Measurements from ENCODE around the gene ZNF804A. TPM values are rescaled to one million over a fixed set of nuclear protein-coding genes. Genes with fewer than 3 reads are reported as not detected.

Gene ZNF804A
- total RNA-seq, 2 experiments from 2014 or later = not detected

DNA sequence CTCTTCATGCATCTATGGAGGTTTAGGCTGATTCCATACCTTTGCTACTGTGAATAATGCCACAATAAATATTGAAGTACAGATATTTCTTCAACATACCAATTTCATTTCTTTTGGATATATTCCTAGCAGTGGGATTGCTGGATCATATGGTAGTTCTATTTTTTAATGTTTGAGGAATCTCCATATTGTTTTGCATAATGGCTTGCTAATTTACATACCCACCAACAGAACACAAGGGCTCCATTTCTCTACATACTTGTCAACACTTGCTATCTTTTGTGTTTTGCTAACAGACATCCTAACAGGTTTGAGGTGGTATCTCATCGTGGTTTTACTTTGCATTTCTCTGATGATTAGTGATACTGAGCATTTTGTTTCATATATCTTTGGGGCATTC, 253.2 kb downstream of the ZNF804A start:
- Histone ChIP-seq H3K9me3 (ENCODE audit: control insufficient read depth in 1 of 2, insufficient read depth in 1 of 2, low read length in 2 of 2) (peaks cover 0 to 4% of the 10 kb centered on the region in 2 experiments), H3K4me3 (ENCODE audit: low read length) (no peak overlapping the region), H3K4me1 (ENCODE audit: insufficient read depth, low read length) (no peaks in the 10 kb centered on the region), H3K27me3 (ENCODE audit: control insufficient read depth in 1 of 2, insufficient read depth in 2 of 2, low read length in 2 of 2) (no peaks in the 10 kb centered on the region), H3K36me3 (ENCODE audit: insufficient read depth, low read length) (no peaks in the 10 kb centered on the region), H3K27ac (ENCODE audit: low read depth in 1 of 2, low read length in 2 of 2) (no peak overlapping the region)
- Mint-ChIP-seq H3K27ac (no peak overlapping the region), H3K36me3 (ENCODE audit: low read depth) (no peaks in the 10 kb centered on the region), H3K4me1 (ENCODE audit: low read depth) (no peaks in the 10 kb centered on the region), H3K27me3 (no peaks in the 10 kb centered on the region), H3K9me3 (peaks cover 11% of the 10 kb centered on the region), H3K4me3 (no peak overlapping the region)
- ChIA-PET CTCF (no interaction called here), POLR2A (no interaction called here)
- TF ChIP-seq, protein P1, sequence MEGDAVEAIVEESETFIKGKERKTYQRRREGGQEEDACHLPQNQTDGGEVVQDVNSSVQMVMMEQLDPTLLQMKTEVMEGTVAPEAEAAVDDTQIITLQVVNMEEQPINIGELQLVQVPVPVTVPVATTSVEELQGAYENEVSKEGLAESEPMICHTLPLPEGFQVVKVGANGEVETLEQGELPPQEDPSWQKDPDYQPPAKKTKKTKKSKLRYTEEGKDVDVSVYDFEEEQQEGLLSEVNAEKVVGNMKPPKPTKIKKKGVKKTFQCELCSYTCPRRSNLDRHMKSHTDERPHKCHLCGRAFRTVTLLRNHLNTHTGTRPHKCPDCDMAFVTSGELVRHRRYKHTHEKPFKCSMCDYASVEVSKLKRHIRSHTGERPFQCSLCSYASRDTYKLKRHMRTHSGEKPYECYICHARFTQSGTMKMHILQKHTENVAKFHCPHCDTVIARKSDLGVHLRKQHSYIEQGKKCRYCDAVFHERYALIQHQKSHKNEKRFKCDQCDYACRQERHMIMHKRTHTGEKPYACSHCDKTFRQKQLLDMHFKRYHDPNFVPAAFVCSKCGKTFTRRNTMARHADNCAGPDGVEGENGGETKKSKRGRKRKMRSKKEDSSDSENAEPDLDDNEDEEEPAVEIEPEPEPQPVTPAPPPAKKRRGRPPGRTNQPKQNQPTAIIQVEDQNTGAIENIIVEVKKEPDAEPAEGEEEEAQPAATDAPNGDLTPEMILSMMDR (IDR thresholded peaks at IDR 0.05) = no peak
- intact Hi-C loops (cut with DNase I, micrococcal nuclease) = no loop called here
- ATAC-seq (ENCODE audit: poor library complexity) (no peak), DNase-seq (no peak)

DNA sequence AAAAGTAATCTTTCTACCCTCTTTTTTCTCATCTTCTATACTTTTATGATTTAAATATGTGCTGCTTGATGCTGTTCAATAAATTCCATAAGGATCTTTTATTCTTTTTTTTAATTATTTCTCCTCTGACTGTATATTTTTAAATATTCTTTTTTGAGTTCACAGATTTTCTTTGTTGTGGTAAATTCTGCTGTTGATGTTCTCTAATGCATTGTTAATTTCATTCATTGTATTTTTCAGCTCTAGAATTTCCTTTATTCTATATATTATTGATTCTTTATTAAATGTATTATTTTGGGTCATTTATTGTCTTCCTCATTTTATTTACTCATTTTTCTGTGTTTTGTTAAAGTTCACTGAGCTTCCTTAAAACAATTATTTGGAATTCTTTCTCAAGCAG, 260.9 kb downstream of the ZNF804A start:
- no peak overlapping the region for H3K27ac Mint-ChIP-seq
- POLR2A ChIA-PET = no interaction called here
- H3K4me3 Mint-ChIP-seq = no peak overlapping the region
- no peaks in the 10 kb centered on the region for H3K4me1 ChIP-seq (ENCODE audit: insufficient read depth, low read length)
- no peaks in the 10 kb centered on the region for H3K36me3 Mint-ChIP-seq (ENCODE audit: low read depth)
- DNase-seq = no peak
- ATAC-seq (ENCODE audit: poor library complexity) = no peak
- TF ChIP-seq, protein P1 (IDR thresholded peaks at IDR 0.05) = no peak
- H3K4me3 ChIP-seq (ENCODE audit: low read length) = no peak overlapping the region
- H3K9me3 Mint-ChIP-seq = peaks cover 9% of the 10 kb centered on the region
- H3K27me3 Mint-ChIP-seq = no peaks in the 10 kb centered on the region
- peaks cover 16 to 26% of the 10 kb centered on the region in 2 experiments for H3K9me3 ChIP-seq (ENCODE audit: control insufficient read depth in 1 of 2, insufficient read depth in 1 of 2, low read length in 2 of 2)
- H3K27ac ChIP-seq (ENCODE audit: low read depth in 1 of 2, low read length in 2 of 2) = no peak overlapping the region
- CTCF ChIA-PET = no interaction called here
- intact Hi-C loops (cut with DNase I, micrococcal nuclease) = no loop called here
- H3K4me1 Mint-ChIP-seq (ENCODE audit: low read depth) = no peaks in the 10 kb centered on the region
- no peaks in the 10 kb centered on the region for H3K36me3 ChIP-seq (ENCODE audit: insufficient read depth, low read length)
- H3K27me3 ChIP-seq (ENCODE audit: control insufficient read depth in 1 of 2, insufficient read depth in 2 of 2, low read length in 2 of 2) = no peaks in the 10 kb centered on the region

DNA sequence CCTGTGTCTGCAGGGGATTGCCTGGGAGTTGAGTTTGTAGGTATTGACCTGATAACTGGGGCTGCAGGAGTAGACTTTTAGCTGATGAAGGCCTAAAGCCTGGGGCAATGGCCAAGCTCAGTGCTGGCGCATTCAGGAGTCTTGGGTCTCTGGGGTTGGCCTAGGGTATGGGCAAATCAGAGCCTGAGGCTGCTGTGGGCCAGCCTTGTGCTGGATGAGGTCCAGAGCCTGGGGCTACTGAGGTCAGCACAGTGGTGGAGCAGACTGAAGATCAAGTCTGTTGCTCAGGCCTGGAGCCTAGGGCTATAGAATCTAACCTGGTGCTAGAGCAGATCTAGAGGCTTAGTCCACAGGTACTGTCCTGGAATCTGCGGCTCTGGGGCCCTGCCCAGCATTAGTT, 262.4 kb downstream of the ZNF804A start:
- H3K9me3 ChIP-seq (ENCODE audit: control insufficient read depth in 1 of 2, insufficient read depth in 1 of 2, low read length in 2 of 2) = peaks cover 21 to 24% of the 10 kb centered on the region in 2 experiments
- no peak overlapping the region for H3K4me3 Mint-ChIP-seq
- DNase-seq (no peak), ATAC-seq (ENCODE audit: poor library complexity) (no peak)
- H3K4me1 Mint-ChIP-seq (ENCODE audit: low read depth) = no peaks in the 10 kb centered on the region
- H3K27ac Mint-ChIP-seq = no peak overlapping the region
- no peak overlapping the region for H3K27ac ChIP-seq (ENCODE audit: low read depth in 1 of 2, low read length in 2 of 2)
- no peaks in the 10 kb centered on the region for H3K27me3 Mint-ChIP-seq
- peaks cover 9% of the 10 kb centered on the region for H3K9me3 Mint-ChIP-seq
- intact Hi-C loops (cut with DNase I, micrococcal nuclease) = no loop called here
- H3K36me3 ChIP-seq (ENCODE audit: insufficient read depth, low read length) = no peaks in the 10 kb centered on the region
- H3K4me1 ChIP-seq (ENCODE audit: insufficient read depth, low read length) = no peaks in the 10 kb centered on the region
- no peaks in the 10 kb centered on the region for H3K36me3 Mint-ChIP-seq (ENCODE audit: low read depth)
- ChIA-PET POLR2A (no interaction called here), CTCF (no interaction called here)
- no peaks in the 10 kb centered on the region for H3K27me3 ChIP-seq (ENCODE audit: control insufficient read depth in 1 of 2, insufficient read depth in 2 of 2, low read length in 2 of 2)
- TF ChIP-seq, protein P1 (IDR thresholded peaks at IDR 0.05) = no peak
- no peak overlapping the region for H3K4me3 ChIP-seq (ENCODE audit: low read length)
